DND-41 (cell line): ENCODE measurements around the gene PLEKHD1.

Source experiments
- EZH2 ChIP-seq: IDR thresholded peaks from 3 replicates; pipeline ENCODE4 v1.6.1; 2012; ENCODE audit warnings: borderline replicate concordance, low read depth, mild to moderate bottlenecking, moderate library complexity, low read length, inconsistent platforms; ENCODE audit not compliant: severe bottlenecking
- TF ChIP-seq, protein P1 (sequence below): IDR thresholded peaks from 2 replicates; pipeline ENCODE4 v1.5.1; 2012; ENCODE audit warnings: borderline replicate concordance, low read length, moderate library complexity, mild to moderate bottlenecking; ENCODE audit not compliant: poor library complexity, severe bottlenecking; ENCODE audit errors: extremely low read depth

DNA sequence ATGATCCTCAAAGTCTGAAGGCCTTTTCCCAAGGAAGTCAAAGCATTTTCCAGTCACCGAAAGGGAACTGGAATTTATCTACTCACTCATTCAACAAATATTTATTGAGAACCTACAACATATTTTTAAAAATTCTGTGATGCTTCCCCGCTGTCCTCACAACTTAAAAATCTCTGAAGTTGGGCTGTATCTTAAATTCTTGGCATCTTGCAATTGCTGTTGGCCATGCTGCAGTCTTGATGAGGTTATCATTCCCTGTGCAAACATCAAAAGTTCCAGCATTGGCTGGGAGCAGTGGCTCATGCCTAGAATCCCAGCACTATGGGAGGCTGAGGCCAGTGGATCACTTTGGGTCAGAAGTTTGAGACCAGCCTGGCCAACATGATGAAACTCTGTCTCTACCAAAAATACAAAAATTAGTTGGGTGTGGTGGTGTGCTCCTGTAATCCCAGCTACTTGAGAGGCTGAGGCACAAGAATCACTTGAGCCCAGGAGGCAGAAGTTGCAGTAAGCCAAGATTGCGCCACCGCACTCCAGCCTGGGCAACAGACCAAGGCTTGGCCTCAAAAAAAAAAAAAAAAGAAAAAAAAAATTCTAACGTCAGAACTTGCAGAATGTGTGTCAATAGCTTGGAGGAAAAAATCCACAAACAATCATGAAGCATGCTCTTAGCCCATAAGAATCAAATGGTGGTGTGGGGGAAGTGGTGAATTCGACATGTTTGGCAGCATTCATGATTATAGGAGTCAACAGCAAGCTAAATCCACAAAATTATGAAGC lies 55.3 kb downstream of the PLEKHD1 start:
- TF ChIP-seq, protein P1, sequence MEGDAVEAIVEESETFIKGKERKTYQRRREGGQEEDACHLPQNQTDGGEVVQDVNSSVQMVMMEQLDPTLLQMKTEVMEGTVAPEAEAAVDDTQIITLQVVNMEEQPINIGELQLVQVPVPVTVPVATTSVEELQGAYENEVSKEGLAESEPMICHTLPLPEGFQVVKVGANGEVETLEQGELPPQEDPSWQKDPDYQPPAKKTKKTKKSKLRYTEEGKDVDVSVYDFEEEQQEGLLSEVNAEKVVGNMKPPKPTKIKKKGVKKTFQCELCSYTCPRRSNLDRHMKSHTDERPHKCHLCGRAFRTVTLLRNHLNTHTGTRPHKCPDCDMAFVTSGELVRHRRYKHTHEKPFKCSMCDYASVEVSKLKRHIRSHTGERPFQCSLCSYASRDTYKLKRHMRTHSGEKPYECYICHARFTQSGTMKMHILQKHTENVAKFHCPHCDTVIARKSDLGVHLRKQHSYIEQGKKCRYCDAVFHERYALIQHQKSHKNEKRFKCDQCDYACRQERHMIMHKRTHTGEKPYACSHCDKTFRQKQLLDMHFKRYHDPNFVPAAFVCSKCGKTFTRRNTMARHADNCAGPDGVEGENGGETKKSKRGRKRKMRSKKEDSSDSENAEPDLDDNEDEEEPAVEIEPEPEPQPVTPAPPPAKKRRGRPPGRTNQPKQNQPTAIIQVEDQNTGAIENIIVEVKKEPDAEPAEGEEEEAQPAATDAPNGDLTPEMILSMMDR: no peak
- no peak for TF ChIP-seq EZH2
